Nucleus accumbens (tissue), 56 donors: ENCODE results near the gene DNAH6.
"Not testable (repeated sequence)": the region's sequence is repeated elsewhere in the genome, so short reads cannot be mapped to it uniquely, and the experiment has no call there.

Experiments
- DNase-seq, 56 donors: peaks; one replicate each; lab custom pipeline; 2025; lab: John Stamatoyannopoulos, UW

DNAH6 gene

GRCh38 chr2:84516234-84516986 is at the start of gene DNAH6:
TSS of gene DNAH6 (plus strand) at chr2:84516498. CDS start at chr2:84517827, 1,329 bp downstream.
- peak; percentile 7 to 96 (median 84) for DNase-seq

- no peak for DNase-seq
Observed at GRCh38 chr2:84467389-84467788, 48.9 kb upstream of the DNAH6 start.

GRCh38 chr2:84472423-84472822 is 43.9 kb upstream of the DNAH6 start:
- not testable (repeated sequence) for DNase-seq

- no peak for DNase-seq
Observed at GRCh38 chr2:84472856-84473565, 43.3 kb upstream of the DNAH6 start.

GRCh38 chr2:84474176-84474575 is 42.1 kb upstream of the DNAH6 start:
- no peak for DNase-seq

GRCh38 chr2:84477886-84478285 is 38.4 kb upstream of the DNAH6 start:
- no peak for DNase-seq

GRCh38 chr2:84478867-84479266 is 37.4 kb upstream of the DNAH6 start:
- DNase-seq = no peak

GRCh38 chr2:84481702-84482101 is 34.6 kb upstream of the DNAH6 start:
- no peak for DNase-seq

- no peak for DNase-seq
Observed at GRCh38 chr2:84482603-84483002, 33.7 kb upstream of the DNAH6 start.

GRCh38 chr2:84483320-84483719 is 33.0 kb upstream of the DNAH6 start:
- no peak for DNase-seq

GRCh38 chr2:84486441-84487115 is 29.7 kb upstream of the DNAH6 start:
- DNase-seq = no peak

GRCh38 chr2:84487298-84487996 is 28.9 kb upstream of the DNAH6 start:
- DNase-seq = no peak

- DNase-seq = no peak
Observed at GRCh38 chr2:84491256-84491655, 25.0 kb upstream of the DNAH6 start.

GRCh38 chr2:84491741-84492140 is 24.6 kb upstream of the DNAH6 start:
- no peak for DNase-seq

GRCh38 chr2:84492571-84492970 is 23.7 kb upstream of the DNAH6 start:
- DNase-seq = no peak

- DNase-seq = no peak
Observed at GRCh38 chr2:84493514-84493913, 22.8 kb upstream of the DNAH6 start.

GRCh38 chr2:84494070-84494469 is 22.2 kb upstream of the DNAH6 start:
- DNase-seq = no peak

GRCh38 chr2:84495539-84496146 is 20.7 kb upstream of the DNAH6 start:
- DNase-seq = peak in 1 of 56 donors; percentile 0

- no peak for DNase-seq
Observed at GRCh38 chr2:84496386-84496785, 19.9 kb upstream of the DNAH6 start.

GRCh38 chr2:84497285-84497684 is 19.0 kb upstream of the DNAH6 start:
- no peak for DNase-seq
